ENCODE data around the gene OSBPL2. TPM values are rescaled to one million over a fixed set of nuclear protein-coding genes. Genes with fewer than 3 reads are reported as not detected.

OSBPL2 gene
- total and polyA plus RNA-seq, 9 of the 15 experiments (the other 6 are each of a cell fraction or from before 2014, with no cell fraction given): 2.5 to 25.6 (median 14.1) TPM

DNA sequence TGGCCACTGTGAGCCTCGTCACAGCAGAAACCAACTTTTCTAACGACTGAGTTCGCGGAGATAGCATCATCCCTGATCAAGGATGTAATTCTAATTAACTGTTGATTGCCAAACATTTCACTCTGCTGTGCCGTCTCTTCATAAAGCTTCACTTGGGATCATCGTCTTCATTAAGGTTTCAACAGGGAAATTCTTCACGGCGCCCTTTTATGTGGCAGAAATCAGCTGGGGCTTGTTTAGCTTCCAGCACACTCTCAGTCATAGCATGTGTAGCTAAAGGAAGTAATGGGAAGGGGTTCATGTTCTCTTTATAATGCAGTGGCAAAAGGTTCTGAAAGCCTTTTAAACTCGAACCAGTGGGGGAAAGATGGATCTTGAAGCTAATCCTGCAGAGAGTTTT lies 55.6 kb downstream of the OSBPL2 start (continued):
- no peak for TF ChIP-seq ZBTB7A (IDR thresholded peaks at IDR 0.05; ENCODE audit: borderline replicate concordance, control insufficient read depth, low read depth, low read length)
- no peak for TF ChIP-seq KDM2B (CRISPR knock-in tag; IDR thresholded peaks at IDR 0.05)
- no peak for TF ChIP-seq ZNF644 (tag; IDR thresholded peaks at IDR 0.05; ENCODE audit: low read depth)
- TF ChIP-seq SIRT6 (IDR thresholded peaks at IDR 0.05; ENCODE audit: low read depth, low read length): no peak
- no peak for TF ChIP-seq KAT8 (IDR thresholded peaks at IDR 0.05; ENCODE audit: low read depth)
- TF ChIP-seq U2AF1 (optimal IDR thresholded peaks at IDR 0.05; ENCODE audit: low read depth, low read length): no peak
- TF ChIP-seq, protein P1, sequence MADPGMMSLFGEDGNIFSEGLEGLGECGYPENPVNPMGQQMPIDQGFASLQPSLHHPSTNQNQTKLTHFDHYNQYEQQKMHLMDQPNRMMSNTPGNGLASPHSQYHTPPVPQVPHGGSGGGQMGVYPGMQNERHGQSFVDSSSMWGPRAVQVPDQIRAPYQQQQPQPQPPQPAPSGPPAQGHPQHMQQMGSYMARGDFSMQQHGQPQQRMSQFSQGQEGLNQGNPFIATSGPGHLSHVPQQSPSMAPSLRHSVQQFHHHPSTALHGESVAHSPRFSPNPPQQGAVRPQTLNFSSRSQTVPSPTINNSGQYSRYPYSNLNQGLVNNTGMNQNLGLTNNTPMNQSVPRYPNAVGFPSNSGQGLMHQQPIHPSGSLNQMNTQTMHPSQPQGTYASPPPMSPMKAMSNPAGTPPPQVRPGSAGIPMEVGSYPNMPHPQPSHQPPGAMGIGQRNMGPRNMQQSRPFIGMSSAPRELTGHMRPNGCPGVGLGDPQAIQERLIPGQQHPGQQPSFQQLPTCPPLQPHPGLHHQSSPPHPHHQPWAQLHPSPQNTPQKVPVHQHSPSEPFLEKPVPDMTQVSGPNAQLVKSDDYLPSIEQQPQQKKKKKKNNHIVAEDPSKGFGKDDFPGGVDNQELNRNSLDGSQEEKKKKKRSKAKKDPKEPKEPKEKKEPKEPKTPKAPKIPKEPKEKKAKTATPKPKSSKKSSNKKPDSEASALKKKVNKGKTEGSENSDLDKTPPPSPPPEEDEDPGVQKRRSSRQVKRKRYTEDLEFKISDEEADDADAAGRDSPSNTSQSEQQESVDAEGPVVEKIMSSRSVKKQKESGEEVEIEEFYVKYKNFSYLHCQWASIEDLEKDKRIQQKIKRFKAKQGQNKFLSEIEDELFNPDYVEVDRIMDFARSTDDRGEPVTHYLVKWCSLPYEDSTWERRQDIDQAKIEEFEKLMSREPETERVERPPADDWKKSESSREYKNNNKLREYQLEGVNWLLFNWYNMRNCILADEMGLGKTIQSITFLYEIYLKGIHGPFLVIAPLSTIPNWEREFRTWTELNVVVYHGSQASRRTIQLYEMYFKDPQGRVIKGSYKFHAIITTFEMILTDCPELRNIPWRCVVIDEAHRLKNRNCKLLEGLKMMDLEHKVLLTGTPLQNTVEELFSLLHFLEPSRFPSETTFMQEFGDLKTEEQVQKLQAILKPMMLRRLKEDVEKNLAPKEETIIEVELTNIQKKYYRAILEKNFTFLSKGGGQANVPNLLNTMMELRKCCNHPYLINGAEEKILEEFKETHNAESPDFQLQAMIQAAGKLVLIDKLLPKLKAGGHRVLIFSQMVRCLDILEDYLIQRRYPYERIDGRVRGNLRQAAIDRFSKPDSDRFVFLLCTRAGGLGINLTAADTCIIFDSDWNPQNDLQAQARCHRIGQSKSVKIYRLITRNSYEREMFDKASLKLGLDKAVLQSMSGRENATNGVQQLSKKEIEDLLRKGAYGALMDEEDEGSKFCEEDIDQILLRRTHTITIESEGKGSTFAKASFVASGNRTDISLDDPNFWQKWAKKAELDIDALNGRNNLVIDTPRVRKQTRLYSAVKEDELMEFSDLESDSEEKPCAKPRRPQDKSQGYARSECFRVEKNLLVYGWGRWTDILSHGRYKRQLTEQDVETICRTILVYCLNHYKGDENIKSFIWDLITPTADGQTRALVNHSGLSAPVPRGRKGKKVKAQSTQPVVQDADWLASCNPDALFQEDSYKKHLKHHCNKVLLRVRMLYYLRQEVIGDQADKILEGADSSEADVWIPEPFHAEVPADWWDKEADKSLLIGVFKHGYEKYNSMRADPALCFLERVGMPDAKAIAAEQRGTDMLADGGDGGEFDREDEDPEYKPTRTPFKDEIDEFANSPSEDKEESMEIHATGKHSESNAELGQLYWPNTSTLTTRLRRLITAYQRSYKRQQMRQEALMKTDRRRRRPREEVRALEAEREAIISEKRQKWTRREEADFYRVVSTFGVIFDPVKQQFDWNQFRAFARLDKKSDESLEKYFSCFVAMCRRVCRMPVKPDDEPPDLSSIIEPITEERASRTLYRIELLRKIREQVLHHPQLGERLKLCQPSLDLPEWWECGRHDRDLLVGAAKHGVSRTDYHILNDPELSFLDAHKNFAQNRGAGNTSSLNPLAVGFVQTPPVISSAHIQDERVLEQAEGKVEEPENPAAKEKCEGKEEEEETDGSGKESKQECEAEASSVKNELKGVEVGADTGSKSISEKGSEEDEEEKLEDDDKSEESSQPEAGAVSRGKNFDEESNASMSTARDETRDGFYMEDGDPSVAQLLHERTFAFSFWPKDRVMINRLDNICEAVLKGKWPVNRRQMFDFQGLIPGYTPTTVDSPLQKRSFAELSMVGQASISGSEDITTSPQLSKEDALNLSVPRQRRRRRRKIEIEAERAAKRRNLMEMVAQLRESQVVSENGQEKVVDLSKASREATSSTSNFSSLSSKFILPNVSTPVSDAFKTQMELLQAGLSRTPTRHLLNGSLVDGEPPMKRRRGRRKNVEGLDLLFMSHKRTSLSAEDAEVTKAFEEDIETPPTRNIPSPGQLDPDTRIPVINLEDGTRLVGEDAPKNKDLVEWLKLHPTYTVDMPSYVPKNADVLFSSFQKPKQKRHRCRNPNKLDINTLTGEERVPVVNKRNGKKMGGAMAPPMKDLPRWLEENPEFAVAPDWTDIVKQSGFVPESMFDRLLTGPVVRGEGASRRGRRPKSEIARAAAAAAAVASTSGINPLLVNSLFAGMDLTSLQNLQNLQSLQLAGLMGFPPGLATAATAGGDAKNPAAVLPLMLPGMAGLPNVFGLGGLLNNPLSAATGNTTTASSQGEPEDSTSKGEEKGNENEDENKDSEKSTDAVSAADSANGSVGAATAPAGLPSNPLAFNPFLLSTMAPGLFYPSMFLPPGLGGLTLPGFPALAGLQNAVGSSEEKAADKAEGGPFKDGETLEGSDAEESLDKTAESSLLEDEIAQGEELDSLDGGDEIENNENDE (IDR thresholded peaks at IDR 0.05; ENCODE audit: low read depth, low read length): no peak

Data from K562 (cell line).